ENCODE measurements around the gene MRPS22. TPM values are rescaled to one million over a fixed set of nuclear protein-coding genes. Genes with fewer than 3 reads are reported as not detected.
"Not testable (repeated sequence)": the region's sequence is repeated elsewhere in the genome, so short reads cannot be mapped to it uniquely, and the experiment has no call there.

Gene MRPS22
- total RNA-seq, 1 experiment from 2014 or later, result 82.4 TPM

DNA sequence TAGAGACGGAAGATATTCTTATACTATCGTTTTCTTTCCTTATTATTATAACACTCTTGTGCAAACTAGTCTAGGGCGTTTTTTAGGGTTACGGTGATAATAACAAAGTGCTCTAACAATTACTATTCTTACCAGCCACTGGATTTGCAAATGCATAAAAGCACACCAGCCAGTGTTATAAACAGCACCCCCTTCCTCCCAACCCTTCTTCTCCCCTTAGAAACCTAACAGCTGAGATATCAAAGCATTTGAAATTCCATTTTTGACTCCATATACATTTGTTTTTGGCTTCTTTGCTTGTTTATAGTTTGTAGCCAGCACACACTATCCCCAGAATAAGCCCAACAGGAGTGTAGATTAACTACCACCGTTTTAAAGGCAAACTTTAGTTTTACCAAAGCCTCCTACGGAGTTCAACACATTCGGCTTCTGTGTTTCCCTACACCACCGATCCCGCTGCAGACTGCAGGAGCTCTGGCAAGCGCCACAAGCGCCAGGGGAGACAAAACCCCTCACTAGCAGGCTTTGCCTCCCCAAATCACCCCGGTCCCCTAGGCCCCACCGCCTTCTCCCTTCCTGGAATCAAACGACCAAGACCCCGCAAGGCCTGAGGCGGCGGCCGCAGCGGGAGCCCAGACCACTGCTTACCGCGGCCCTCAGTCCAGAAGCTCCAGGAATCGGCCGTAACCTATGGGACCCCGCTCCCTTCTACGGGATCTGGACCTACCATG lies 45.2 kb downstream of the MRPS22 start:
- Mint-ChIP-seq H3K36me3 (ENCODE audit: insufficient read depth, unreplicated experiment) (peaks cover 43% of the 10 kb centered on the region), H3K9me3 (ENCODE audit: low read depth, unreplicated experiment) (no peaks in the 10 kb centered on the region), H3K4me1 (ENCODE audit: low read depth, unreplicated experiment) (peaks cover 24% of the 10 kb centered on the region), H3K27me3 (ENCODE audit: unreplicated experiment) (no peaks in the 10 kb centered on the region), H3K27ac (ENCODE audit: unreplicated experiment) (peak overlapping the region; percentile 97), H3K4me3 (ENCODE audit: low read depth, unreplicated experiment) (peak overlapping the region; percentile 84)
- TSS peak; percentile 49 for BruUV-seq (replicated peaks)
- CTCF ChIA-PET, result interaction anchor here (0.7 to 1.6 kb wide), 6 partner anchors 22 to 565 kb away, joined by 3 to 10 read pairs (median 4); no protein-coding TSS in a partner anchor
- intact Hi-C loops (cut with micrococcal nuclease; ENCODE audit: unreplicated experiment), result no loop called here
- TF ChIP-seq, protein P1, sequence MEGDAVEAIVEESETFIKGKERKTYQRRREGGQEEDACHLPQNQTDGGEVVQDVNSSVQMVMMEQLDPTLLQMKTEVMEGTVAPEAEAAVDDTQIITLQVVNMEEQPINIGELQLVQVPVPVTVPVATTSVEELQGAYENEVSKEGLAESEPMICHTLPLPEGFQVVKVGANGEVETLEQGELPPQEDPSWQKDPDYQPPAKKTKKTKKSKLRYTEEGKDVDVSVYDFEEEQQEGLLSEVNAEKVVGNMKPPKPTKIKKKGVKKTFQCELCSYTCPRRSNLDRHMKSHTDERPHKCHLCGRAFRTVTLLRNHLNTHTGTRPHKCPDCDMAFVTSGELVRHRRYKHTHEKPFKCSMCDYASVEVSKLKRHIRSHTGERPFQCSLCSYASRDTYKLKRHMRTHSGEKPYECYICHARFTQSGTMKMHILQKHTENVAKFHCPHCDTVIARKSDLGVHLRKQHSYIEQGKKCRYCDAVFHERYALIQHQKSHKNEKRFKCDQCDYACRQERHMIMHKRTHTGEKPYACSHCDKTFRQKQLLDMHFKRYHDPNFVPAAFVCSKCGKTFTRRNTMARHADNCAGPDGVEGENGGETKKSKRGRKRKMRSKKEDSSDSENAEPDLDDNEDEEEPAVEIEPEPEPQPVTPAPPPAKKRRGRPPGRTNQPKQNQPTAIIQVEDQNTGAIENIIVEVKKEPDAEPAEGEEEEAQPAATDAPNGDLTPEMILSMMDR (IDR thresholded peaks at IDR 0.05; ENCODE audit: unreplicated experiment), result no peak
- no peak for DNase-seq

DNA sequence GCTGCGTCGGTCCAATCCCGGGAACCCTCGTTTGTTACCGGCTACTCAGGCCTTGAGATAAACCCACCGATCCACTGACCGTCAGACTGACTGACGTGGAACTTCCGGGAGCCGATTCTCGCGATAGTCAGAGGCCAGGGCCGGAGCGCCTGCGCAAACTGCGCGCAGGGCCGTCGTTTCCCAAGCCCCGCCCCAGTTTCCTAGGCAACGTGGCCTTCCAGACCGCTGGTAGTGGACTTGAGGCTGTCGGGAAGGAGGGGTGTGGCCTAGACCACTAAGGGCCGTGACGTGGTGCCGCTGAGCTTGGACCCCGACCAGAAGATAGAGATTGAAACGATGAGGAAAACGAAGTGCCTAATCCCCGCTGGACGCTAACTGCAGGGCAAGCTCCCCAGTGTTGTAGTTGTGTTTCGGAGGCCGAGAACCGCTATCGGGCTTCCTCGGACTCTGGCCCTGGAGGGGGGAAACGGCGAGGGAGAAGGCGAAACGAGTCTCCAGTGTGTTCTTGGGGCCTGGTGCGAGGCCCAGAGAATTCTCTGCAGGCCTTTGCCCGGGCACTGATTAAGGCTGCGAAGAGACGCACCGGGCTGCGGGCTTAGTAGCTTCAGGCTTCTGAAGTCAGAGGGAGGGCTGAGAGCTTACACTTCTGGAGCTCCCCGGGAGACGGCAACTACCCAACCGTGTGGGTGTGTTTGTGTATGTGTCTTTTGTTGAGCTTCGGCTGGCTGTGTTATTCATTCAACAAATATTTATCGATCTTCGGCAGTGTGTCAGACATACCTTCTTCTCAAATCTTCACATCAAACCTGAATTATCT lies 45.9 kb downstream of the MRPS22 start, which contains the start of gene COPB2:
Gene COPB2, minus strand, starts transcription at position 96 of the 817 bp plus-strand sequence. CDS start 97 bp downstream, outside the sequence.
- Mint-ChIP-seq H3K4me3 (ENCODE audit: low read depth, unreplicated experiment) (peak within 1 kb of the TSS; percentile 84), H3K36me3 (ENCODE audit: insufficient read depth, unreplicated experiment) (peaks cover 43% of the 10 kb centered on the region), H3K27me3 (ENCODE audit: unreplicated experiment) (no peaks in the 10 kb centered on the region), H3K4me1 (ENCODE audit: low read depth, unreplicated experiment) (peaks cover 24% of the 10 kb centered on the region), H3K27ac (ENCODE audit: unreplicated experiment) (peak within 1 kb of the TSS; percentile 97), H3K9me3 (ENCODE audit: low read depth, unreplicated experiment) (no peaks in the 10 kb centered on the region)
- intact Hi-C loops (cut with micrococcal nuclease; ENCODE audit: unreplicated experiment), result loop anchor here (5.0 kb wide), 1 partner anchor 73 kb away; no protein-coding TSS in a partner anchor
- TF ChIP-seq, protein P1 (IDR thresholded peaks at IDR 0.05; ENCODE audit: unreplicated experiment), result no peak
- CTCF ChIA-PET, result interaction anchor here (0.5 to 1.6 kb wide), 10 partner anchors 16 to 548 kb away, joined by 3 to 10 read pairs (median 5); no protein-coding TSS in a partner anchor
- DNase-seq, result peak; percentile 100
- no TSS peak for BruUV-seq (replicated peaks)

DNA sequence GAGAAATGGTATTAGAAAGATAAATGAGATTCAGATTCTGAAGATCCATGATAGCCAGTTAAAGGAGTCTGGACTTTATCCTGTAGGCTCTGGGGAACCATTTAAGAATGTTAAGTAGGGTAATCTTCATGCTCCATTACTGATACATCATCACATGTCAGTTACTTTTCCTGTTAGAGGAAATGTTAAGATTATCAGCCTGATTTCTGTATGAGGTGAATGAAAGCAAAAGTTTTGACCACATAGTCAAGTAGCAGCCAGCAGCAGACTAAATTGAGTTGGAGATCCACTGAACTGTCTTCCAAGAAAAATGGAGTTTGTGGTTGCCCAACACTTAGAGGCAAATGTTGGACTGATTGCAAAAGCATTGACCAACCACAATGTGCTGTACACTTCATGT lies 50.3 kb downstream of the MRPS22 start:
- no peaks in the 10 kb centered on the region for H3K4me1 Mint-ChIP-seq (ENCODE audit: low read depth, unreplicated experiment)
- H3K4me3 Mint-ChIP-seq (ENCODE audit: low read depth, unreplicated experiment), result no peak overlapping the region
- CTCF ChIA-PET, result no interaction called here
- no peak for DNase-seq
- TF ChIP-seq, protein P1 (IDR thresholded peaks at IDR 0.05; ENCODE audit: unreplicated experiment), result no peak
- intact Hi-C loops (cut with micrococcal nuclease; ENCODE audit: unreplicated experiment), result loop anchor here (5.0 kb wide), 1 partner anchor 68 kb away; no protein-coding TSS in a partner anchor
- no peak overlapping the region for H3K27ac Mint-ChIP-seq (ENCODE audit: unreplicated experiment)
- H3K27me3 Mint-ChIP-seq (ENCODE audit: unreplicated experiment), result no peaks in the 10 kb centered on the region
- BruUV-seq (replicated peaks), result no TSS peak
- H3K9me3 Mint-ChIP-seq (ENCODE audit: low read depth, unreplicated experiment), result no peaks in the 10 kb centered on the region
- H3K36me3 Mint-ChIP-seq (ENCODE audit: insufficient read depth, unreplicated experiment), result peaks cover 18% of the 10 kb centered on the region

DNA sequence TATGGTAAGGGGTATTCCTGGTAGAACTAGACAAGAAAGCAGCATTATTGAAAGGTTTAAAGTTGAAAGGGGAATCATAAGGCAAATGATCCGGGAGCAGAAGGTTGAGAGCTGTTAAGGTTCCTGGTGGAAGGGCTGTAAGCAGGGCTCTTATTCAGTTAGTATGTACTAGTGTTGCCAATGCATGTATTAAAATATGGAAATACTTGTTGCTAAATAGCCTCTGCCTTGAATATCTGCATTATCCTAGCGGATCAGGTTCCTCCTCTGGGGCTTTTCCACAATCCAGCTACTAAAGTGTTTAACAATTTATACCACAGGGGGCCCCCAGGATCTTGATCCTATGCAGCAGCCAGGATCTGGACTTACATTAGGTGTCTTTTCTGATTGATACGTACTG lies 52.9 kb downstream of the MRPS22 start:
- no peak for DNase-seq
- Mint-ChIP-seq H3K27me3 (ENCODE audit: unreplicated experiment) (no peaks in the 10 kb centered on the region), H3K36me3 (ENCODE audit: insufficient read depth, unreplicated experiment) (no peaks in the 10 kb centered on the region), H3K9me3 (ENCODE audit: low read depth, unreplicated experiment) (peaks cover 4% of the 10 kb centered on the region), H3K27ac (ENCODE audit: unreplicated experiment) (no peak overlapping the region), H3K4me3 (ENCODE audit: low read depth, unreplicated experiment) (no peak overlapping the region), H3K4me1 (ENCODE audit: low read depth, unreplicated experiment) (no peaks in the 10 kb centered on the region)
- no TSS peak for BruUV-seq (replicated peaks)
- intact Hi-C loops (cut with micrococcal nuclease; ENCODE audit: unreplicated experiment), result no loop called here
- CTCF ChIA-PET, result interaction anchor here (0.8 kb wide), 1 partner anchor 278 kb away, joined by 4 read pairs; no protein-coding TSS in a partner anchor
- TF ChIP-seq, protein P1 (IDR thresholded peaks at IDR 0.05; ENCODE audit: unreplicated experiment), result no peak

DNA sequence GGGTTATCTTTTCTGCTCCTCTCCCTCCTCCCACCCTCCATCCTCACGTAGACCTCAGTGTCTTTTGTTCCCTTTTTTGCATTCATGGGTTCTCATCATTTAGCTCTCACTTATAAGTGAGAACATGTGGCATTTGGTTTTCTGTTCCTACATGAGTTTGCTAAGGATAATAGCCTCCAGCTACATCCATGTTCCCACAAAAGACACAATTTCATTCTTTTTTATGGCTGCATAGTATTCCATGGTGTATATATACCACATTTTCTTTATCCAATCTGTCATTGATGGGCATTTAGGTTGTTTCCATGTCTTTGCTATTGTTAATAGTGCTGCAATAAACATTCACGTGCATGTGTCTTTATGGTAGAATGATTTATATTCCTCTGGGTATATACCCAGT lies 57.3 kb downstream of the MRPS22 start:
- H3K36me3 Mint-ChIP-seq (ENCODE audit: insufficient read depth, unreplicated experiment); H3K4me1 Mint-ChIP-seq (ENCODE audit: low read depth, unreplicated experiment); BruUV-seq (replicated peaks); H3K27ac Mint-ChIP-seq (ENCODE audit: unreplicated experiment); DNase-seq; H3K27me3 Mint-ChIP-seq (ENCODE audit: unreplicated experiment); CTCF ChIA-PET; intact Hi-C loops (cut with micrococcal nuclease; ENCODE audit: unreplicated experiment); H3K4me3 Mint-ChIP-seq (ENCODE audit: low read depth, unreplicated experiment): not testable (repeated sequence)
- H3K9me3 Mint-ChIP-seq (ENCODE audit: low read depth, unreplicated experiment), result peaks cover 14% of the 10 kb centered on the region

Measured in Calu3 (cell line).